ENCODE measurements around the gene CSRNP3. TPM values are rescaled to one million over a fixed set of nuclear protein-coding genes. Genes with fewer than 3 reads are reported as not detected.

The CSRNP3 gene
- total RNA-seq, 1 donor from 2014 or later: 4.0 TPM

GRCh38 chr2:165635532-165635931 lies 166.0 kb downstream of the CSRNP3 start:
- DNase-seq: no peak
- no peaks in the 10 kb centered on the region for H3K36me3 ChIP-seq
- intact Hi-C loops (cut with micrococcal nuclease): no loop called here
- peaks cover 9% of the 10 kb centered on the region for H3K4me1 ChIP-seq
- H3K9me3 ChIP-seq (replicated peaks): no peaks in the 10 kb centered on the region
- TF ChIP-seq CTCF (IDR thresholded peaks at IDR 0.05; ENCODE audit: borderline replicate concordance): no peak
- no peak overlapping the region for H3K27ac ChIP-seq (replicated peaks)
- no peaks in the 10 kb centered on the region for H3K27me3 ChIP-seq (ENCODE audit: low read depth)
- no peak overlapping the region for H3K4me3 ChIP-seq

GRCh38 chr2:165636959-165637358 lies 167.5 kb downstream of the CSRNP3 start:
- intact Hi-C loops (cut with micrococcal nuclease): no loop called here
- TF ChIP-seq CTCF (IDR thresholded peaks at IDR 0.05; ENCODE audit: borderline replicate concordance): no peak

DNA sequence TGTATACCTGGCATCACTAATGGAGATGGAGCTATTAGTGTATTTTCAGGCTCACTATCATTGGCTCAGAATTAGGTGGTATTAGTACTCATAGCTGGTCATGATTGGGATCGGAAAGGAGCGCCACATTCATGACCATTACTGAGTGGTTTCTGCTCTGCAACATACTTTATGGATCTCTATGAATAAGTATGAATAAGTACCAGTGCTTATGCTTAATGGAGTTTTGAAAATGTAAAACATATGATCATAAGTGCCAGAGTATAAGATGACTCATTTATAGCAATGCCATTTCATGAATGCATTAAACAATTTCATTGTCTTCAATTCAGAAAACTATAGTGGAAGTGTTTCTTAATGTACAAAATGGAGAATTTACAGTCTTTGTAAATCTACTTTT lies 167.9 kb downstream of the CSRNP3 start:
- no peaks in the 10 kb centered on the region for H3K36me3 ChIP-seq
- DNase-seq: no peak
- H3K4me3 ChIP-seq: no peak overlapping the region
- intact Hi-C loops (cut with micrococcal nuclease): no loop called here
- H3K4me1 ChIP-seq: peaks cover 9% of the 10 kb centered on the region
- no peaks in the 10 kb centered on the region for H3K9me3 ChIP-seq (replicated peaks)
- no peaks in the 10 kb centered on the region for H3K27me3 ChIP-seq (ENCODE audit: low read depth)
- TF ChIP-seq CTCF (IDR thresholded peaks at IDR 0.05; ENCODE audit: borderline replicate concordance): no peak
- H3K27ac ChIP-seq (replicated peaks): no peak overlapping the region

More at GRCh38 chr2:165636959-165637358, 167.5 kb downstream of the CSRNP3 start:
- Histone ChIP-seq H3K4me3 (no peak overlapping the region), H3K27me3 (ENCODE audit: low read depth) (no peaks in the 10 kb centered on the region), H3K9me3 (replicated peaks) (no peaks in the 10 kb centered on the region), H3K36me3 (no peaks in the 10 kb centered on the region), H3K27ac (replicated peaks) (no peak overlapping the region), H3K4me1 (peaks cover 9% of the 10 kb centered on the region)
- DNase-seq: no peak

- no peak for DNase-seq
- no peak for TF ChIP-seq CTCF (IDR thresholded peaks at IDR 0.05; ENCODE audit: borderline replicate concordance)
- no peak overlapping the region for H3K4me3 ChIP-seq
- no peaks in the 10 kb centered on the region for H3K27me3 ChIP-seq (ENCODE audit: low read depth)
- no peaks in the 10 kb centered on the region for H3K36me3 ChIP-seq
- intact Hi-C loops (cut with micrococcal nuclease): no loop called here
- H3K27ac ChIP-seq (replicated peaks): no peak overlapping the region
- H3K4me1 ChIP-seq: peaks cover 7% of the 10 kb centered on the region
- H3K9me3 ChIP-seq (replicated peaks): no peaks in the 10 kb centered on the region
Measured at GRCh38 chr2:165639504-165639903, 170.0 kb downstream of the CSRNP3 start.

GRCh38 chr2:165640247-165640929 lies 170.9 kb downstream of the CSRNP3 start:
- H3K9me3 ChIP-seq (replicated peaks): no peaks in the 10 kb centered on the region
- TF ChIP-seq CTCF (IDR thresholded peaks at IDR 0.05; ENCODE audit: borderline replicate concordance): no peak
- no peak overlapping the region for H3K27ac ChIP-seq (replicated peaks)
- intact Hi-C loops (cut with micrococcal nuclease): no loop called here
- H3K27me3 ChIP-seq (ENCODE audit: low read depth): no peaks in the 10 kb centered on the region
- DNase-seq: no peak
- no peak overlapping the region for H3K4me3 ChIP-seq
- no peaks in the 10 kb centered on the region for H3K36me3 ChIP-seq
- no peaks in the 10 kb centered on the region for H3K4me1 ChIP-seq
